GM18868 (cell line): Measurements from ENCODE around the gene DOCK1.
"Not testable (repeated sequence)": the region's sequence is repeated elsewhere in the genome, so short reads cannot be mapped to it uniquely, and the experiment has no call there.

Experiments used
- ATAC-seq: cut with Tn5 transposase; IDR thresholded peaks from one replicate; pipeline ENCODE4 v1.9.1; 2021; ENCODE audit warnings: mild to moderate bottlenecking, moderate library complexity; ENCODE audit not compliant: unreplicated experiment

DOCK1 gene

GRCh38 chr10:126902157-126902556 lies 3.1 kb upstream of the DOCK1 start:
- ATAC-seq, result no peak

DNA sequence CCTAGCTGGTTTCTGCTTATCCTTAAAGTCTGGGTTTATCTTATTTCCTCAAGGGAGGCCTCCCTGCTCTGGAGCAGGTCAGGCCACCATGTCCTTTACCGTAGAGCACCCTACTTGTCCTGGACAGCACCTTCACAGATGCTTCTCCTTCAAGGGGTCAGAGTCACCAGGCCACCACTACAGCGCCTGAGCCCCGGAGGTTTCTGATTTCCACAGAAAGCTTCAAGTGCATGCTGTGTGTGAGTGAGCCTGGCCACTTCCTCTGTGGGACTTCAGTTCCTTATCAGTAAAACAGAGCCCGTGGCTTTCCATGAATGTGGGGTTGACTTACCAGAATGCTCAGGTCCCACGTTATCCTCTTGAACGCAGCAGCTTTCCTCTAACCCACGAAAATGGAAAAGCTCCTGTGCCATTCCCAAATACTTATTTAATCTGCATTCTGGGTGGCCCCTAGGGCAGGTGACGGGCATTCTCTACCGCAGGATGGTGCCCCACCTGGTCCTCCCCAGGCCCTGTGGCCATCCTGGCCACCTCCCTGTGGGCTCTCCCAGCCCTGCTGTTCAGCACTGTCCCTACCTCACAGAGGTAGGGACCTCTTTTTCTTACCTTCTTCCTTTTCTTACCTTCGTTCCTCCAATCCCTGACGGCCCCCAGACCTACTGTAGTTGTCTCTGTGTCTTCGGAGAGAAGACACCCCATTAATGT lies 1.4 kb upstream of the DOCK1 start:
- ATAC-seq, result no peak

DNA sequence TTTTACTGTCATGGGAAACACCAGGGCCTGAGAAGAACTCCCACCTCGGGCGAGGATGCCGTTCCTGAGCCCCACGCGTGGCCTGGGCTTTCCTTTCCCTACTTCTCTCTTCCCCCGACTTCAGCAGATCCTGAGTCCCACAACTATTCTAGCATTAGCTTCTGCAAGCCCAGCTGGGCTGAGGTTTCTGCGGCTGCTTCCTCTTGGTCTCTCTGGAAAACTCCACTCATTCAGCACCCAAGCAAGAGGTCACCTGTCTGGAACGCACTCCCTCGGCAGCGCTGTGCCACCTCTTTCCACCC lies 761 bp upstream of the DOCK1 start:
- ATAC-seq, result no peak

DNA sequence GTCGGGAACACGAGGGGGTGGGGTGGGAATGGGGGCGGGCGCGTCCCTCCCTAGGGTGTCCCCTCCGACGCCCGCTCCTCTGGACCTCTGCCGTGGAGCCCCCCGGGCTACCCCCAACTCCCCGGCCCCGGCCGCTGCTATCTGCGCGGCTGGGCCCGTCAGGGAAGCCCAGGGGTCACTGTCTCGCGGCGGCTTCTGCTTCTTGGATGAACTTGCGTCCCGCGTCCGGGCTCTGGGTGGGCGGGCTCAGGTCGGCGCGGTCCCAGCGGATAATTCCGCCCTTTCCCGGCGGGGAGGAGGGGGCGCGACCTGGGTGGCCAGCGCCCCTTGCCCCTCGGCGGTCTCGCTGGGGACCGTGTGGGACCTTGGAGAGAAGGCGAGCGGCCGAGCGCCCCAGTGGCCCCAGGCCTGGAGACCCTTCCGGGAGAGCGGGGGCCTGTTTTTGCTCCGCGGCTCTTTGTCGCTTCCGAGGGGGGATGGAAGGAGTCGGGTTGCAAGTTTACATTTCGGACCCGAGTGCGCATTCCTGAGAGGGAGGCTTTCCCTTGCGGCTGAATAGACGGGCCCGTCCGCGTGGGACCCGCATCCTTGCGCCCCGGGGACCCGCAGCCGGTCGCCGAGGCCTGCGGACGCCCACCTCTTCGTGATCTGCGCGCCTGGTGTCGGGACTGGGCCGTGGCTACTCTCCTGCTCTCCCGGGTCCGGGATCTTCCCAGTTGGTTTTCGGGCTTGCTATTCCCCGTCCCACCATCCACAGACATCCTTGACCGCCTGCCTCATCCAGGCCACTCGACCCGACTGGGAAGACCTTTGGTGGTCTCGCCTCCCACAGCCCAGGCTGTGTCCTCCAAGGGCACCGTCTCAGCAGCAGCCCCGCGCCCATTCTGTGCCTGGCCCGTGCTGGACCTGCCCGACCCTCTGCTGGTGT lies 812 bp downstream of the DOCK1 start:
- ATAC-seq, result no peak

- ATAC-seq, result no peak
Measured at GRCh38 chr10:126906704-126907422, 1.6 kb downstream of the DOCK1 start.

DNA sequence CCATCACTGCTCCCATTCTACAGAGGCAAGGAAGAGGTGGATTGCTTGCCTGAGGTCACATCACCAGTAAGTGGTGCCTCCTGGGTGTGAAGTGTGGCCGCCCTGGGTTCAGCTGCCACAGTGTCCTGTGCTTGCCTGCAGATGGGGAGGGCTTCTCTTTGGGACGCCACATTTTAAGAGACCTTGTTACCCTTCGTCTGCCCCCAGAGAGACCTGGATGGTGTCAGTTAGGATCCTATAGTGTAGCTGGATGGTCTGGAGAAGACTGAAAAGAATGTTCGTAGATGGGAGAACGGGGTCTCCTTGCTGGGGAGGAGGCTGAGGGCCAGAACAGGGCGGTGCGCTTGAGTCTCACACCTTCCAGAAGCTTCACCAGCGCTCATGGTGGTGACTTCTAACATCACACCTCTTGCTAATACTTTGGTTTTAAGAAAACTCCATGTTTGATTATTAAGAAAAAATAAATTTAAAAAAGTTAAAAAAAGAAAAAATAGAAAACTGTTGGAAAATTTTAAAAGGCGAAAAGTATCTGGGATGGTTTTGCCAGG lies 2.3 kb downstream of the DOCK1 start:
- no peak for ATAC-seq

- no peak for ATAC-seq
Measured at GRCh38 chr10:126908225-126908624, 3.0 kb downstream of the DOCK1 start.

DNA sequence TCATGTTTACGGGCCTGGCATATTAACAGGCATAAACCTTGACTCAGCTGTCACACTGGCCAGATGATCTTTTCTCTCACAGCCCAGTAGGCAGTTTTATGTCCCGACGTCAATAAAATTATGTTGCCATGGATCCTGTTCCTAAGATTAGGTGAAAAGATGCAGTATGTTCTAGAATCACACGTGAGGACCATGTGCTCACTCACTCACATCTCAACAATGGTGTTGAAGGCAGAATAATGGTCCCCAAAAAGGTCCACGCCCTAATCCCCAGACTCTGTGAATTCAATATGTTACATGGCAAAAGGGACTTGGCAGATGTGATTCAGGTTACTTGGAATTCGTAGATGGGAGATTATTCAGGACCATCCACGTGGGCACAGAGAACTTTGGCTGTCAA lies 3.5 kb downstream of the DOCK1 start:
- no peak for ATAC-seq

DNA sequence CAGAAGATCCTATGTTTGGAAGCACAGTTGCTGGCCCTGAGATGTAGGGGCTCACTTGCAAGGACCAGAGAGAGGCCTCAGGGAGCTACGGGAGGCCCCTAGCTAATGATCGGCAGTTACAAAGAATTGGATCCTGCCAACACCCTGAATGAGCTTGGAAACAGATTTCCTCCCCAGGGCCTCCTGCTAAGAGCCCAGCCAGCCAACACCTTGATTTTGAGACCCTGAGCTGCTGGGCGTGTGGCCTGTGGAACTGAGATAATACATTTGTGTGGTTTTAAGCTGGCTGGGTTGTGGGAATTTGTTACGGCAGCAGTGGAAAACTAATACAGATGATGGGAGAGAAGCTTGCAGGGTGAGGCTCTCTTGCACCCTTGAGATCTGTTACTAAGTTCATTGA lies 3.9 kb downstream of the DOCK1 start:
- no peak for ATAC-seq

- no peak for ATAC-seq
Measured at GRCh38 chr10:126910196-126910595, 5.0 kb downstream of the DOCK1 start.

- no peak for ATAC-seq
Measured at GRCh38 chr10:126910798-126911197, 5.6 kb downstream of the DOCK1 start.

DNA sequence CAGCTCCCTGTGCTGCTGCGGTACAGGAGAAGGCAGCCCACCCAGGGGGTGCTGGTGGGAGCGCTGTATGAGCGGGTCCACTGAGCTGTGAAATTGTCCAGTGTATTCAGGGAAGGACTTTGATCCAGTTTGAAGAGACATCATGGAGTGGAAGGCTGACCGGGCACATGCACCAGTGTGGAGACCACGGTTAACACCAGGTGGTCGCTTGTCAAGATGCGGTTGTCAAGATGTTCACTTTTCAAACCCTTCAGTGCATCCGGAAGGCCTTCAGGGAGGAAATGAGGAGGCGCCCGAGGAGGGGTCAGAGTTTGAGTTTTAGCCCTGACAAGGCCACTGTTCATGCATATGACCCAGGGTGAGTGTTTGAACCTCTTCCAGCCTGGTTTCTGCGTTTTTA lies 6.1 kb downstream of the DOCK1 start:
- ATAC-seq, result no peak

DNA sequence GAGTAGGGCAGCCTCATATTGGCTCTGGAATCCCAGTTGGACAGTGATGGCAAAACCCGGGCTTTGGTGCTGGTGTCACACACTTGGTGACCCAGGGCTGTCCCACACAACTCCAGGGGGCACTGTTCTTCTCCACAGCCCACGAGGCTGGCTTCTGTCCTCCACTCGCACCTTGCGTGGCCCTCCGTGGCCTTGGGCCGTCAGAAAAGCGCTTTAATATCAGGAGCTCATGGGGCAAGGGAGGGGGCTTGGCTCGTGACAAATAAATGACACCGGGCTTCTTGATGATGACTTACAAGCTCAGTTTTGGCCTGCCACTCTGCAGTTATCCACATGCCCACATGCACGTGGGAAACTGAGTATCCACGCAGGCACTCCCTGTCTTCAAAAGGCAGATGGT lies 8.1 kb downstream of the DOCK1 start:
- ATAC-seq, result no peak

- no peak for ATAC-seq
Measured at GRCh38 chr10:126914561-126914960, 9.3 kb downstream of the DOCK1 start.

GRCh38 chr10:126916952-126917351 lies 11.7 kb downstream of the DOCK1 start:
- not testable (repeated sequence) for ATAC-seq

- ATAC-seq, result no peak
Measured at GRCh38 chr10:126917375-126917774, 12.1 kb downstream of the DOCK1 start.

DNA sequence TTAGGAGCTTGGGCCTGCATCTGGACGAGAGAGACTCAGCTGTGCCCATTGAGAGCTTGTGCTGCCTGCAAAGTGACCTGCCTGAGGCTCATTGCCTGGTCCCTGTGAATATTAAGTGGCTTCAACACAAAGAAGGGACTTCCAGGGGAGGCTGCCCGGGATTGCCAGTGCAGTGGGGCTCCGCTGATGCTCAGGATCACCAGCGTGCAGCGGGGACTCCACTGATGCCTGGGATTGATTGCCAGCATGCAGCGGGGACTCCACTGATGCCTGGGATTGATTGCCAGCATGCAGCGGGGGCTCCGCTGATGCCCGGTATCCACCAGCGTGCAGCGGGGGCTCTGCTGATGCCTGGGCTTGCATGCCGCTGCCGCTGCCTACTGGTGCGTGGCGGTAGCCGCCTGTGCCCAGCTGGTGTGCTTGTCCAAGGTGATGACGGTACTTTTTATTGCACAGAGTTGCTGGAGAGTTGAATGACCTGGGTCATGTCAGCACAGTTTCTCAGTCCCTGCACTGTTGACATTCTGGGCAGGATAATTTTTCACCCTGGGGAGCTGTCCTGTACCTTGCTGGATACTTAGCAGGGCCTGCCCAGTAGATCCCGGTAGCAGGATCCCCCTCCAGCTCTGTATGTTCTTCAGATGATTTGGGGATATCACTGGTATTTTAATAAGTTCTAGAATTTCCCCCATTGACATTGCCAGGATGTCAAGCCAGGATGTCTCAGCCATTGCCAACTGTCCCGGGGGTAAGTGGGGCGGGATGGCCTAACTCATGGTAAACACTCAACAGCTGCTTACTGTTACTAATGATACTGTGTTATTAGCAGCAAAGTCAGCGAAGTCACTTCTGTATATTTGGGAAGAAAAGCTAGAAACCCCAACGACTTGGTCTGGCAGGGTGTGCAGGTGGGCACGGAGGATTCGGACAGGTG lies 13.0 kb downstream of the DOCK1 start:
- ATAC-seq, result no peak

DNA sequence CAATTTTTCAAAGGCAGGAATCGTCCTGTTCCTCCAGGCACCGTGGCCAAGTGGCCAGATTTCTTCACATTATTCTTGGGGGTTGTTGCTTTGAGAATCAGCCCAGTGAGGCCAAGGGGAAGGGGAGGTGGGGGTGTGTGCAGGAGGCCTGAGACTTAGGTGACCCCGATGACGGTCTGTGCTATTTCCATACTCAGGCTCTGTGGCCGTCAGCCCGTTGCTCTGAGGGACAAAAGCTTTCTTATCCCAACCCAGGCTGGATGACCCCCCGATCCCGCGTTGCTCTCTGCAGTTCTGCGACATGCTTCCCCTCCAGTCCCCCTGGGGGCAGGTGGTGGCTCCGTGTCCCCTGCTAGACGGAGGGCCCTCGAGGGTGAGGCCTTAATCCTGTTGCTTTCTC lies 14.2 kb downstream of the DOCK1 start:
- no peak for ATAC-seq

DNA sequence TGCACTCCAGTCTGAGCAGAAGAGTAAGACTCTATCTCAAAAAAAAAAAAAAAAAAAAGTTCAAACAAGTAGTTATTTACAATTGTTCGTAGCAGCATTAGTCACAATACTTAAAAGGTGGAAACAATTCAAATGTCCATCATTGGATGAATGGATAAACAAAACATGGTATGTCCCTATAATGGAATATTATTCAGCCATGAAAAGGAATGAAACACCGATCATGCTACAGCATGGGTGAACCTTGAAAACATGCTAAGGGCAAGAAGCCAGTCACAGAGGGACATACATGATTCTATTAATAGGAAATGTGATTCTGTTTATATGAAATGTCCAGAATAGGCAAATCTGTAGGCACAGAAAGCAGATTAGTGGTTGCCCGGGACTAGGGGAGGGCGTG lies 15.9 kb downstream of the DOCK1 start:
- no peak for ATAC-seq

- ATAC-seq, result no peak
Measured at GRCh38 chr10:126921974-126922525, 16.8 kb downstream of the DOCK1 start.
